SK-N-SH (cell line): ENCODE measurements around the gene RELT.

Source experiments
- CTCF ChIP-seq: fragments of 200-600 bp; sonication (generic); IDR thresholded peaks from 2 replicates; pipeline ENCODE4 v1.6.1; 2017; ENCODE audit warnings: antibody characterized with exemption, mild to moderate bottlenecking, moderate library complexity
- EP300 ChIP-seq, 2 experiments: IDR thresholded peaks; 2 replicates each; pipeline versions ENCODE4 v1.4.0 to v1.6.1; 2012; ENCODE audit warnings: borderline replicate concordance in 1 of 2, low read depth in 1 of 2, low read length in 1 of 2
- FOXJ3 ChIP-seq: sonication (generic); formaldehyde crosslinking; IDR thresholded peaks from 2 replicates; pipeline ENCODE4 v1.5.1; 2020; ENCODE audit warnings: mild to moderate bottlenecking, missing genetic modification reagents
- GABPA ChIP-seq: IDR thresholded peaks from 2 replicates; pipeline ENCODE4 v1.4.0; 2012; ENCODE audit warnings: low read depth, mild to moderate bottlenecking
- JUND ChIP-seq: IDR thresholded peaks from 2 replicates; pipeline ENCODE4 v1.4.0; 2012
- MAX ChIP-seq: IDR thresholded peaks from 2 replicates; pipeline ENCODE4 v1.4.0; 2012; ENCODE audit warnings: low read depth
- POLR2AphosphoS5 ChIP-seq: IDR thresholded peaks from 2 replicates; pipeline ENCODE4 v1.6.1; 2012; ENCODE audit warnings: low read depth, low read length
- RAD21 ChIP-seq: IDR thresholded peaks from 2 replicates; pipeline ENCODE4 v1.6.1; 2012; ENCODE audit warnings: mild to moderate bottlenecking, low read length
- REST ChIP-seq: IDR thresholded peaks from 2 replicates; pipeline ENCODE4 v1.6.1; 2012; ENCODE audit warnings: mild to moderate bottlenecking, low read depth, low read length, moderate library complexity
- TCF12 ChIP-seq: IDR thresholded peaks from 2 replicates; pipeline ENCODE4 v1.4.0; 2012

- TF ChIP-seq MAX (no peak), CTCF (no peak), FOXJ3 (no peak), POLR2AphosphoS5 (no peak), GABPA (no peak), TCF12 (no peak), EP300 (IDR thresholded peaks at IDR 0.05; ENCODE audit: borderline replicate concordance in 1 of 2, low read depth in 1 of 2, low read length in 1 of 2) (no peak), RAD21 (no peak), REST (no peak), JUND (no peak)
Measured at GRCh38 chr11:73384125-73384441, 7.9 kb downstream of the RELT start.
